T-cell (primary cell): ENCODE data around the gene ASAP3. TPM values are rescaled to one million over a fixed set of nuclear protein-coding genes. Genes with fewer than 3 reads are reported as not detected.
A peak's percentile ranks its signal among the peaks of the same experiment; 100 is the strongest.

Experiments used
- ATAC-seq, 4 experiments: fragments of 200-7000 bp in 3 of 4; fragments of 150-1000 bp in 1 of 4; cut with Tn5 transposase; replicated peaks in 1 of 4; 1 replicate in 3 of 4; 2 replicates in 1 of 4; pipeline ENCODE4 v1.10.0; 2021; ENCODE audit warnings: moderate library complexity in 3 of 4, mild to moderate bottlenecking in 2 of 4, moderate number of reproducible peaks in 1 of 4
- CTCF ChIA-PET, 2 donors: fragments of 300-600 bp; sonication (Branson Sonifier 250); formaldehyde crosslinking; loops; one replicate each; lab custom pipeline; 2022; ENCODE audit warnings: antibody characterized with exemption in 2 of 2; lab: Charles Lee
- POLR2A ChIA-PET, 2 donors: fragments of 300-600 bp; sonication (Branson Sonifier 250); formaldehyde crosslinking; loops; one replicate each; lab custom pipeline; 2022; ENCODE audit warnings: antibody characterized with exemption in 2 of 2; lab: Charles Lee
- DNase-seq, 35 experiments: peaks; one replicate each; pipeline versions ENCODE4 v3.0.0 to v3.0.0-alpha.2; 2013 to 2023
- H3K27ac ChIP-seq: one replicate; pipeline ENCODE4 v1.5.1; 2013; ENCODE audit warnings: low read length
- H3K27me3 ChIP-seq, 2 experiments: replicated peaks in 1 of 2; 1 replicate in 1 of 2; 2 replicates in 1 of 2; pipeline versions ENCODE4 v1.6.1 to v1.7.0; 2013; ENCODE audit warnings: low read length in 1 of 2, mixed read lengths in 1 of 2; ENCODE audit not compliant: control insufficient read depth in 2 of 2, insufficient read depth in 2 of 2; ENCODE audit errors: extremely low read depth in 1 of 2
- H3K36me3 ChIP-seq, 2 donors: 1 replicate in 1 of 2; 2 replicates in 1 of 2; pipeline versions ENCODE4 v1.6.1 to v1.7.0; 2013; ENCODE audit warnings: low read length in 1 of 2; ENCODE audit not compliant: control insufficient read depth in 2 of 2, insufficient read depth in 1 of 2; ENCODE audit errors: extremely low read depth in 1 of 2
- H3K4me1 ChIP-seq, 2 experiments: 1 replicate in 1 of 2; 2 replicates in 1 of 2; pipeline versions ENCODE4 v1.6.1 to v1.7.0; 2013; ENCODE audit warnings: low read length in 2 of 2, mixed read lengths in 1 of 2; ENCODE audit not compliant: insufficient read depth in 2 of 2, control insufficient read depth in 1 of 2; ENCODE audit errors: extremely low read depth in 1 of 2
- H3K4me3 ChIP-seq, 2 donors: 1 replicate in 1 of 2; 2 replicates in 1 of 2; pipeline versions ENCODE4 v1.5.1 to v1.7.0; 2013; ENCODE audit warnings: mild to moderate bottlenecking in 2 of 2, low read length in 1 of 2, moderate library complexity in 1 of 2; ENCODE audit not compliant: control insufficient read depth in 1 of 2; ENCODE audit errors: extremely low read depth in 1 of 2
- H3K9me3 ChIP-seq: 2 replicates; pipeline ENCODE4 v1.7.0; 2013
- H3K27ac Mint-ChIP-seq, 2 donors: one replicate each; pipeline ENCODE4 v1.8.0; 2020 to 2021; ENCODE audit warnings: mild to moderate bottlenecking in 2 of 2, mixed read lengths in 2 of 2
- H3K27me3 Mint-ChIP-seq, 2 donors: one replicate each; pipeline ENCODE4 v1.8.0; 2021 to 2022; ENCODE audit warnings: mixed read lengths in 2 of 2
- H3K36me3 Mint-ChIP-seq: one replicate; pipeline ENCODE4 v1.8.0; 2021; ENCODE audit warnings: mixed read lengths
- H3K4me1 Mint-ChIP-seq, 3 donors: one replicate each; pipeline ENCODE4 v1.8.0; 2020 to 2022; ENCODE audit warnings: mixed read lengths in 3 of 3, mild to moderate bottlenecking in 1 of 3
- H3K4me3 Mint-ChIP-seq, 3 donors: one replicate each; pipeline ENCODE4 v1.8.0; 2020 to 2022; ENCODE audit warnings: mild to moderate bottlenecking in 3 of 3, mixed read lengths in 3 of 3, moderate library complexity in 3 of 3
- H3K9me3 Mint-ChIP-seq, 3 donors: one replicate each; pipeline ENCODE4 v1.8.0; 2020 to 2022; ENCODE audit warnings: mixed read lengths in 3 of 3
- WGBS: methylation state at CpG from one replicate; pipeline ENCODE4 v1.1.5; 2013; ENCODE audit warnings: missing lambda C conversion rate; ENCODE audit not compliant: insufficient coverage; 5-methylcytosine and 5-hydroxymethylcytosine counted together
- total RNA-seq, 35 experiments: library from RNA in 6 of 35; stranded (reverse) in 6 of 35; fragments of 120-200 nt in 1 of 35; gene quantifications; one replicate each; pipeline versions ENCODE4 v1.2.1 to v1.2.4 and lab custom pipeline; 2013 to 2026

ASAP3 gene
- total RNA-seq, 5 donors from 2014 or later (not counting 1 experiment from before 2014, with no cell fraction given) = 1.2 to 2.8 (median 2.1) TPM

GRCh38 chr1:23421753-23422240 is 62.2 kb downstream of the ASAP3 start:
- WGBS = 73% methylated on average over 6 of the region's 6 CpGs
- H3K4me3 ChIP-seq = no peak overlapping the region
- H3K4me1 ChIP-seq = peaks cover 19 to 35% of the 10 kb centered on the region in 2 experiments
- no peaks in the 10 kb centered on the region for H3K36me3 ChIP-seq
- H3K4me3 Mint-ChIP-seq = peak overlapping the region in 1 of 3 donors; percentile 83
- DNase-seq (no peak), ATAC-seq (peak in 1 of 4 experiments; percentile 7)
- peaks cover 29 to 35% (median 31%) of the 10 kb centered on the region in 3 donors for H3K4me1 Mint-ChIP-seq
- H3K27ac Mint-ChIP-seq = peak overlapping the region; percentile 67 to 93
- ChIA-PET CTCF (interaction anchor here in 1 of 2 donors (0.6 to 1.1 kb wide), 3 partner anchors 18 to 270 kb away, joined by 3 read pairs; partner anchors contain the start of gene RPL11), POLR2A (no interaction called here)
- H3K36me3 Mint-ChIP-seq = no peaks in the 10 kb centered on the region
- H3K27me3 Mint-ChIP-seq = peaks cover 0 to 6% of the 10 kb centered on the region in 2 donors
- no peaks in the 10 kb centered on the region for H3K9me3 ChIP-seq
- H3K9me3 Mint-ChIP-seq = no peaks in the 10 kb centered on the region
- peaks cover 0 to 38% of the 10 kb centered on the region in 2 experiments for H3K27me3 ChIP-seq
- H3K27ac ChIP-seq = peak overlapping the region; percentile 55

DNA sequence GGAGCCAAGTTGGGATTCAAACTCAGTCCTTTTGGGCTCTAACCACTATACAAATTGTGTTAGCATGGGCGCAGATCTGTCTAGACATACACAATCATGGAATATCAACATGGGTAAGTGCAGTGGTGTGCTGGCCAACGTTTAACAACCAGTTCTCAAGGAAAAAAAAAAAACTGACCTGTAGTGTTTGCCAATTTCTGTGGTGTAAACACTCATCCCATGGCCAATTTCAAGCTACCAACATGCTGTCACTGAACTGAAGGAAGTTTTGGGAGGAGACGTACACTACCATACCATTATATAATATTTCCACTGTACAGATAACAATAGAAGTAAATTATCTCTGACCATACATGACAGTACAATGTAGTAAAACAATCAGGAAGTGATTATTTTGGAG is 62.6 kb downstream of the ASAP3 start:
- Mint-ChIP-seq H3K36me3 (no peaks in the 10 kb centered on the region), H3K9me3 (no peaks in the 10 kb centered on the region), H3K27me3 (peaks cover 0 to 6% of the 10 kb centered on the region in 2 donors), H3K27ac (peak overlapping the region in 1 of 2 donors; percentile 2), H3K4me1 (peaks cover 29 to 35% (median 31%) of the 10 kb centered on the region in 3 donors), H3K4me3 (no peak overlapping the region)
- ChIA-PET CTCF (interaction anchor here in 1 of 2 donors (1.1 kb wide), 1 partner anchor 17 kb away, joined by 3 read pairs; no protein-coding TSS in a partner anchor), POLR2A (no interaction called here)
- DNase-seq (no peak), ATAC-seq (no peak)
- Histone ChIP-seq H3K9me3 (no peaks in the 10 kb centered on the region), H3K4me3 (no peak overlapping the region), H3K27me3 (peaks cover 0 to 37% of the 10 kb centered on the region in 2 experiments), H3K4me1 (peaks cover 19 to 35% of the 10 kb centered on the region in 2 experiments), H3K27ac (no peak overlapping the region), H3K36me3 (no peaks in the 10 kb centered on the region)
- no CpG with 5 or more reads among the region's 3 CpGs for WGBS

- no peak for DNase-seq
These were observed 63.2 kb downstream of the ASAP3 start for GRCh38 chr1:23420778-23421177.

GRCh38 chr1:23419180-23419579 is 64.8 kb downstream of the ASAP3 start:
- no CpG with 5 or more reads among the region's 6 CpGs for WGBS
- H3K36me3 ChIP-seq = no peaks in the 10 kb centered on the region
- Mint-ChIP-seq H3K27me3 (peaks cover 0 to 1% of the 10 kb centered on the region in 2 donors), H3K4me3 (no peak overlapping the region), H3K36me3 (no peaks in the 10 kb centered on the region), H3K27ac (no peak overlapping the region), H3K4me1 (peaks cover 28 to 32% (median 29%) of the 10 kb centered on the region in 3 donors), H3K9me3 (no peaks in the 10 kb centered on the region)
- H3K27me3 ChIP-seq = peaks cover 0 to 18% of the 10 kb centered on the region in 2 experiments
- H3K4me3 ChIP-seq = no peak overlapping the region
- ATAC-seq (no peak), DNase-seq (no peak)
- H3K4me1 ChIP-seq = peaks cover 19 to 25% of the 10 kb centered on the region in 2 experiments
- H3K9me3 ChIP-seq = no peaks in the 10 kb centered on the region
- ChIA-PET CTCF (interaction anchor here in 1 of 2 donors (0.5 kb wide), 1 partner anchor 15 kb away, joined by 3 read pairs; no protein-coding TSS in a partner anchor), POLR2A (no interaction called here)
- H3K27ac ChIP-seq = no peak overlapping the region

More at GRCh38 chr1:23420778-23421177, 63.2 kb downstream of the ASAP3 start:
- Mint-ChIP-seq H3K27ac (peak overlapping the region in 1 of 2 donors; percentile 44), H3K9me3 (no peaks in the 10 kb centered on the region), H3K4me3 (no peak overlapping the region), H3K4me1 (peaks cover 29 to 35% (median 31%) of the 10 kb centered on the region in 3 donors), H3K36me3 (no peaks in the 10 kb centered on the region), H3K27me3 (peaks cover 0 to 3% of the 10 kb centered on the region in 2 donors)
- CTCF ChIA-PET = no interaction called here
- no peaks in the 10 kb centered on the region for H3K9me3 ChIP-seq
- H3K4me1 ChIP-seq = peaks cover 19 to 35% of the 10 kb centered on the region in 2 experiments
- H3K4me3 ChIP-seq = no peak overlapping the region
- H3K36me3 ChIP-seq = no peaks in the 10 kb centered on the region
- POLR2A ChIA-PET = no interaction called here
- 89% methylated on average over 3 of the region's 3 CpGs for WGBS
- H3K27ac ChIP-seq = no peak overlapping the region
- peaks cover 0 to 32% of the 10 kb centered on the region in 2 experiments for H3K27me3 ChIP-seq
- no peak for ATAC-seq

GRCh38 chr1:23417570-23417969 is 66.4 kb downstream of the ASAP3 start:
- DNase-seq = no peak
- 90% methylated on average over 2 of the region's 3 CpGs for WGBS
- POLR2A ChIA-PET = no interaction called here

DNA sequence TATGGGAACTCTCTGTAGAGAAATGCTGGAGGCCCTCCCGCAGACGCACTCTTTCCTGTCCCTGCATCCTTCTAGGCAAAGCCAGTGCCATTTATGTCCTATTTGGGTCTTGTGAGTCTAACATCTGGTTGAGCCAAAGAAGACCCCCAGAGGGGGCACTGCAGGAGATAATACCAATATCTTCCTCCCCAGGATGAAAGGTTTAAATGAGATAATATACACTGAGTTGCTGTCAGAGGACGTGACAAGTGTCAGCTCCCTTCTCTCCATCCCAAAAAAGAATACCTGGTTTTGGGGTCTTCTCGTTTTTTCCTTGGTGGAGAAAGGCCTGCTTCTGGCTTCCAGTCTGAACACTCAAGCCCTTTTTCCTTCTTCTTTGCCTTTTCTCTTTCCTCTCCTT is 67.0 kb downstream of the ASAP3 start:
- Histone ChIP-seq H3K27ac (no peak overlapping the region), H3K9me3 (no peaks in the 10 kb centered on the region), H3K4me3 (no peak overlapping the region), H3K27me3 (no peaks in the 10 kb centered on the region), H3K36me3 (no peaks in the 10 kb centered on the region), H3K4me1 (peaks cover 3 to 4% of the 10 kb centered on the region in 2 experiments)
- no peaks in the 10 kb centered on the region for H3K36me3 Mint-ChIP-seq
- DNase-seq (no peak), ATAC-seq (no peak)
- H3K4me1 Mint-ChIP-seq = peaks cover 10 to 14% (median 12%) of the 10 kb centered on the region in 3 donors
- no peaks in the 10 kb centered on the region for H3K9me3 Mint-ChIP-seq
- no peak overlapping the region for H3K4me3 Mint-ChIP-seq
- no CpG with 5 or more reads among the region's 4 CpGs for WGBS
- ChIA-PET POLR2A (no interaction called here), CTCF (interaction anchor here in 1 of 2 donors (0.6 kb wide), 1 partner anchor 122 kb away, joined by 5 read pairs; no protein-coding TSS in a partner anchor)
- no peaks in the 10 kb centered on the region for H3K27me3 Mint-ChIP-seq
- no peak overlapping the region for H3K27ac Mint-ChIP-seq

More at GRCh38 chr1:23417570-23417969, 66.4 kb downstream of the ASAP3 start:
- no peaks in the 10 kb centered on the region for H3K27me3 Mint-ChIP-seq
- H3K36me3 Mint-ChIP-seq = no peaks in the 10 kb centered on the region
- Histone ChIP-seq H3K4me1 (peaks cover 10% of the 10 kb centered on the region in 2 experiments), H3K27ac (no peak overlapping the region), H3K27me3 (peaks cover 0 to 3% of the 10 kb centered on the region in 2 experiments), H3K9me3 (no peaks in the 10 kb centered on the region), H3K4me3 (no peak overlapping the region), H3K36me3 (no peaks in the 10 kb centered on the region)
- no peaks in the 10 kb centered on the region for H3K9me3 Mint-ChIP-seq
- no peak overlapping the region for H3K4me3 Mint-ChIP-seq
- CTCF ChIA-PET = no interaction called here
- H3K27ac Mint-ChIP-seq = no peak overlapping the region
- peaks cover 16 to 20% (median 18%) of the 10 kb centered on the region in 3 donors for H3K4me1 Mint-ChIP-seq
- no peak for ATAC-seq
